ENCODE data around the gene KRTAP5-1. TPM values are rescaled to one million over a fixed set of nuclear protein-coding genes. Genes with fewer than 3 reads are reported as not detected.

KRTAP5-1 gene
- polyA plus RNA-seq, 1 of the 3 experiments (the other 2 are of a cell fraction) = not detected

GRCh38 chr11:1625541-1625940 lies 40.5 kb upstream of the KRTAP5-1 start:
- no peak overlapping the region for H2AFZ ChIP-seq (ENCODE audit: low read depth)
- H3K9me2 ChIP-seq = no peaks in the 10 kb centered on the region
- no peak overlapping the region for H3K4me2 ChIP-seq
- no peak overlapping the region for H3K4me3 ChIP-seq (ENCODE audit: low read depth in 2 of 2, low read length in 1 of 2)
- WGBS (ENCODE audit: low lambda C conversion rate) = 60% methylated on average over 11 of the region's 13 CpGs
- no peaks in the 10 kb centered on the region for H3K79me2 ChIP-seq (ENCODE audit: insufficient read depth)
- H3K9ac ChIP-seq = no peak overlapping the region
- H3F3A ChIP-seq (replicated peaks; ENCODE audit: insufficient read depth) = no peaks in the 10 kb centered on the region
- no peaks in the 10 kb centered on the region for H3K36me3 ChIP-seq (replicated peaks in 1 of 2; ENCODE audit: control insufficient read depth in 1 of 2, insufficient read depth in 2 of 2, low read length in 1 of 2)
- H3K27me3 ChIP-seq (ENCODE audit: insufficient read depth) = peaks cover 1% of the 10 kb centered on the region; the same call in 1 of the 2 replicates
- CTCF ChIA-PET = interaction anchor here (0.9 to 4.2 kb wide), 4 partner anchors 8 to 30 kb away, joined by 3 to 49 read pairs (median 4); no protein-coding TSS in a partner anchor
- no peak for TF ChIP-seq ELF1 (IDR thresholded peaks at IDR 0.05)
- TF ChIP-seq GATA2 (CRISPR knock-in tag; IDR thresholded peaks at IDR 0.05) = no peak
- no peak for TF ChIP-seq REST (IDR thresholded peaks at IDR 0.05; ENCODE audit: low read depth, low read length)
- no peak for TF ChIP-seq CHD2 (IDR thresholded peaks at IDR 0.05; ENCODE audit: low read length, partially characterized antibody)
- no peaks in the 10 kb centered on the region for H4K20me1 ChIP-seq (ENCODE audit: insufficient read depth)
- H3K9me3 ChIP-seq = no peaks in the 10 kb centered on the region
- POLR2A ChIA-PET = no interaction called here
- no peak overlapping the region for H3K27ac ChIP-seq (ENCODE audit: low read depth in 2 of 2, low read length in 1 of 2)
- H3K4me1 ChIP-seq (ENCODE audit: control insufficient read depth in 1 of 2, insufficient read depth in 2 of 2, low read depth in 1 of 2, low read length in 1 of 2) = peaks cover 0 to 5% of the 10 kb centered on the region in 2 experiments; a peak in 1 of 4 replicates
- DNase-seq = no peak

GRCh38 chr11:1624621-1625020 lies 39.5 kb upstream of the KRTAP5-1 start:
- CTCF ChIA-PET = interaction anchor here (0.9 to 2.6 kb wide), 5 partner anchors 8 to 78 kb away, joined by 3 to 8 read pairs (median 4); no protein-coding TSS in a partner anchor

More at GRCh38 chr11:1624621-1625020, 39.5 kb upstream of the KRTAP5-1 start:
- no peaks in the 10 kb centered on the region for H3K9me3 ChIP-seq
- H3K4me1 ChIP-seq (ENCODE audit: control insufficient read depth in 1 of 2, insufficient read depth in 2 of 2, low read depth in 1 of 2, low read length in 1 of 2) = peaks cover 0 to 5% of the 10 kb centered on the region in 2 experiments; a peak in 1 of 4 replicates
- POLR2A ChIA-PET = no interaction called here
- H3K27me3 ChIP-seq (ENCODE audit: insufficient read depth) = no peaks in the 10 kb centered on the region
- no peak overlapping the region for H3K4me2 ChIP-seq
- H3K36me3 ChIP-seq (replicated peaks in 1 of 2; ENCODE audit: control insufficient read depth in 1 of 2, insufficient read depth in 2 of 2, low read length in 1 of 2) = no peaks in the 10 kb centered on the region
- no peak overlapping the region for H3K27ac ChIP-seq (ENCODE audit: low read depth in 2 of 2, low read length in 1 of 2)
- no peaks in the 10 kb centered on the region for H3K9me2 ChIP-seq
- no peaks in the 10 kb centered on the region for H4K20me1 ChIP-seq (ENCODE audit: insufficient read depth)
- H3F3A ChIP-seq (replicated peaks; ENCODE audit: insufficient read depth) = no peaks in the 10 kb centered on the region
- H2AFZ ChIP-seq (ENCODE audit: low read depth) = no peak overlapping the region
- no peak overlapping the region for H3K9ac ChIP-seq
- no peaks in the 10 kb centered on the region for H3K79me2 ChIP-seq (ENCODE audit: insufficient read depth)
- no peak overlapping the region for H3K4me3 ChIP-seq (ENCODE audit: low read depth in 2 of 2, low read length in 1 of 2)
- 60% methylated on average over 16 of the region's 16 CpGs for WGBS (ENCODE audit: low lambda C conversion rate)
- DNase-seq = no peak
- TF ChIP-seq POLR2AphosphoS5 (IDR thresholded peaks at IDR 0.05; ENCODE audit: low read depth, low read length) = no peak
- no peak for TF ChIP-seq RAD21 (IDR thresholded peaks at IDR 0.05; ENCODE audit: low read length)
- TF ChIP-seq RCOR1 (IDR thresholded peaks at IDR 0.05; ENCODE audit: low read length) = no peak
- no peak for TF ChIP-seq RXRA (IDR thresholded peaks at IDR 0.05; ENCODE audit: borderline replicate concordance, low read depth)
- no peak for TF ChIP-seq TEAD4 (IDR thresholded peaks at IDR 0.05; ENCODE audit: borderline replicate concordance, insufficient read depth)
- no peak for TF ChIP-seq TAF1 (IDR thresholded peaks at IDR 0.05; ENCODE audit: borderline replicate concordance, low read depth, low read length)
- no peak for TF ChIP-seq FOXJ3 (CRISPR knock-in tag; IDR thresholded peaks at IDR 0.05)
- no peak for TF ChIP-seq YY1 (IDR thresholded peaks at IDR 0.05; ENCODE audit: low read depth)
- TF ChIP-seq CHD2 (IDR thresholded peaks at IDR 0.05; ENCODE audit: low read length, partially characterized antibody) = no peak
- TF ChIP-seq NFIC (IDR thresholded peaks at IDR 0.05; ENCODE audit: borderline replicate concordance) = no peak
- no peak for TF ChIP-seq ELF1 (IDR thresholded peaks at IDR 0.05)
- TF ChIP-seq SIN3A (IDR thresholded peaks at IDR 0.05; ENCODE audit: borderline replicate concordance, low read depth, low read length) = no peak
- TF ChIP-seq FOSL2 (IDR thresholded peaks at IDR 0.05; ENCODE audit: borderline replicate concordance, low read depth) = no peak
- TF ChIP-seq ZBTB33 (IDR thresholded peaks at IDR 0.05; ENCODE audit: borderline replicate concordance, low read depth) = no peak
- no peak for TF ChIP-seq RFX5 (IDR thresholded peaks at IDR 0.05; ENCODE audit: low read length)
- no peak for TF ChIP-seq NRF1 (IDR thresholded peaks at IDR 0.05; ENCODE audit: low read depth, low read length)
- no peak for TF ChIP-seq MXI1 (IDR thresholded peaks at IDR 0.05; ENCODE audit: low read depth, low read length)
- no peak for TF ChIP-seq GABPA (IDR thresholded peaks at IDR 0.05; ENCODE audit: low read depth)
- TF ChIP-seq USF2 (IDR thresholded peaks at IDR 0.05; ENCODE audit: borderline replicate concordance, low read depth, low read length) = no peak

Measured in SK-N-SH (cell line).